Measurements from ENCODE around the gene PURB.

Gene PURB

GRCh38 chr7:44849885-44850544 lies 35.3 kb downstream of the PURB start:
- Histone ChIP-seq H3K4me2 (ENCODE audit: low read depth, low read length) (no peak overlapping the region), H3K27ac (ENCODE audit: low read length) (no peak overlapping the region), H2AFZ (ENCODE audit: low read length) (no peak overlapping the region), H3K9ac (ENCODE audit: low read length) (no peak overlapping the region), H3K4me3 (ENCODE audit: low read length) (no peak overlapping the region), H3K27me3 (replicated peaks; ENCODE audit: insufficient read depth, low read length) (no peaks in the 10 kb centered on the region), H3K79me2 (ENCODE audit: low read length) (peaks cover 26% of the 10 kb centered on the region), H3K9me3 (replicated peaks; ENCODE audit: insufficient read depth, low read length) (no peaks in the 10 kb centered on the region), H3K4me1 (ENCODE audit: low read length) (peaks cover 14% of the 10 kb centered on the region; the same call in 1 of the 2 replicates), H4K20me1 (ENCODE audit: insufficient read depth, low read length) (peaks cover 17% of the 10 kb centered on the region; the same call in 1 of the 2 replicates), H3K36me3 (replicated peaks; ENCODE audit: insufficient read depth, low read length) (no peaks in the 10 kb centered on the region), H3K9me2 (replicated peaks; ENCODE audit: insufficient read depth, low read length) (no peaks in the 10 kb centered on the region), H3F3A (ENCODE audit: insufficient read depth, low read length) (peaks cover 25% of the 10 kb centered on the region)
- TF ChIP-seq EZH2 (optimal IDR thresholded peaks at IDR 0.05; ENCODE audit: low read depth, low read length) (no peak), CTCF (IDR thresholded peaks at IDR 0.05; ENCODE audit: low read length) (no peak), EZH2phosphoT487 (IDR thresholded peaks at IDR 0.05; ENCODE audit: low read length) (no peak)
- no peak for DNase-seq

- peak overlapping the region; percentile 58; the same call in 1 of the 2 replicates for H3K4me2 ChIP-seq (ENCODE audit: low read depth, low read length)
- no peaks in the 10 kb centered on the region for H3K27me3 ChIP-seq (replicated peaks; ENCODE audit: insufficient read depth, low read length)
- no peaks in the 10 kb centered on the region for H3K9me2 ChIP-seq (replicated peaks; ENCODE audit: insufficient read depth, low read length)
- peaks cover 14% of the 10 kb centered on the region; the same call in 1 of the 2 replicates for H3K4me1 ChIP-seq (ENCODE audit: low read length)
- H3K79me2 ChIP-seq (ENCODE audit: low read length), result peaks cover 33% of the 10 kb centered on the region
- peak overlapping the region; percentile 92; the same call in 1 of the 2 replicates for H3K9ac ChIP-seq (ENCODE audit: low read length)
- no peak for DNase-seq
- no peaks in the 10 kb centered on the region for H3K9me3 ChIP-seq (replicated peaks; ENCODE audit: insufficient read depth, low read length)
- H4K20me1 ChIP-seq (ENCODE audit: insufficient read depth, low read length), result peaks cover 23% of the 10 kb centered on the region; the same call in 1 of the 2 replicates
- TF ChIP-seq EZH2 (optimal IDR thresholded peaks at IDR 0.05; ENCODE audit: low read depth, low read length), result no peak
- no peak for TF ChIP-seq CTCF (IDR thresholded peaks at IDR 0.05; ENCODE audit: low read length)
- no peak for TF ChIP-seq EZH2phosphoT487 (IDR thresholded peaks at IDR 0.05; ENCODE audit: low read length)
- H3K27ac ChIP-seq (ENCODE audit: low read length), result no peak overlapping the region
- peak overlapping the region; percentile 67 for H3K4me3 ChIP-seq (ENCODE audit: low read length)
- no peaks in the 10 kb centered on the region for H3K36me3 ChIP-seq (replicated peaks; ENCODE audit: insufficient read depth, low read length)
- no peak overlapping the region for H2AFZ ChIP-seq (ENCODE audit: low read length)
- peaks cover 25% of the 10 kb centered on the region for H3F3A ChIP-seq (ENCODE audit: insufficient read depth, low read length)
These were observed 36.0 kb downstream of the PURB start for GRCh38 chr7:44849259-44849884.

GRCh38 chr7:44847920-44848634 lies 37.3 kb downstream of the PURB start, which contains the start of gene H2AZ2:
TSS of gene H2AZ2 (minus strand) at chr7:44848087. CDS start at chr7:44847971, 116 bp downstream.
- H3K9me3 ChIP-seq (replicated peaks; ENCODE audit: insufficient read depth, low read length), result no peaks in the 10 kb centered on the region
- peaks cover 25% of the 10 kb centered on the region for H3F3A ChIP-seq (ENCODE audit: insufficient read depth, low read length)
- peaks cover 29% of the 10 kb centered on the region; the same call in 1 of the 2 replicates for H4K20me1 ChIP-seq (ENCODE audit: insufficient read depth, low read length)
- H3K9ac ChIP-seq (ENCODE audit: low read length), result peak within 1 kb of the TSS; percentile 92
- no peaks in the 10 kb centered on the region for H3K9me2 ChIP-seq (replicated peaks; ENCODE audit: insufficient read depth, low read length)
- peak within 1 kb of the TSS; percentile 71 for H3K4me2 ChIP-seq (ENCODE audit: low read depth, low read length)
- peak within 1 kb of the TSS; percentile 88 for H3K27ac ChIP-seq (ENCODE audit: low read length)
- DNase-seq, result peak; percentile 100
- H2AFZ ChIP-seq (ENCODE audit: low read length), result peak within 1 kb of the TSS; percentile 50
- H3K4me3 ChIP-seq (ENCODE audit: low read length), result peak within 1 kb of the TSS; percentile 96
- TF ChIP-seq CTCF (IDR thresholded peaks at IDR 0.05; ENCODE audit: low read length), result no peak
- no peak for TF ChIP-seq EZH2phosphoT487 (IDR thresholded peaks at IDR 0.05; ENCODE audit: low read length)
- TF ChIP-seq EZH2 (optimal IDR thresholded peaks at IDR 0.05; ENCODE audit: low read depth, low read length), result no peak
- 0 out of 2 replicates have a peak, but pooled peaks cover 6% of the 10 kb centered on the region for H3K4me1 ChIP-seq (ENCODE audit: low read length)
- H3K79me2 ChIP-seq (ENCODE audit: low read length), result peaks cover 46% of the 10 kb centered on the region
- no peaks in the 10 kb centered on the region for H3K27me3 ChIP-seq (replicated peaks; ENCODE audit: insufficient read depth, low read length)
- H3K36me3 ChIP-seq (replicated peaks; ENCODE audit: insufficient read depth, low read length), result no peaks in the 10 kb centered on the region
